ELF-1 (cell line): ENCODE results near the gene SPATC1L.

Source experiments
- DNase-seq: peaks from one replicate; pipeline ENCODE4 v3.0.0-alpha.2; 2016; ENCODE audit warnings: low read depth, low spot score

The SPATC1L gene

DNA sequence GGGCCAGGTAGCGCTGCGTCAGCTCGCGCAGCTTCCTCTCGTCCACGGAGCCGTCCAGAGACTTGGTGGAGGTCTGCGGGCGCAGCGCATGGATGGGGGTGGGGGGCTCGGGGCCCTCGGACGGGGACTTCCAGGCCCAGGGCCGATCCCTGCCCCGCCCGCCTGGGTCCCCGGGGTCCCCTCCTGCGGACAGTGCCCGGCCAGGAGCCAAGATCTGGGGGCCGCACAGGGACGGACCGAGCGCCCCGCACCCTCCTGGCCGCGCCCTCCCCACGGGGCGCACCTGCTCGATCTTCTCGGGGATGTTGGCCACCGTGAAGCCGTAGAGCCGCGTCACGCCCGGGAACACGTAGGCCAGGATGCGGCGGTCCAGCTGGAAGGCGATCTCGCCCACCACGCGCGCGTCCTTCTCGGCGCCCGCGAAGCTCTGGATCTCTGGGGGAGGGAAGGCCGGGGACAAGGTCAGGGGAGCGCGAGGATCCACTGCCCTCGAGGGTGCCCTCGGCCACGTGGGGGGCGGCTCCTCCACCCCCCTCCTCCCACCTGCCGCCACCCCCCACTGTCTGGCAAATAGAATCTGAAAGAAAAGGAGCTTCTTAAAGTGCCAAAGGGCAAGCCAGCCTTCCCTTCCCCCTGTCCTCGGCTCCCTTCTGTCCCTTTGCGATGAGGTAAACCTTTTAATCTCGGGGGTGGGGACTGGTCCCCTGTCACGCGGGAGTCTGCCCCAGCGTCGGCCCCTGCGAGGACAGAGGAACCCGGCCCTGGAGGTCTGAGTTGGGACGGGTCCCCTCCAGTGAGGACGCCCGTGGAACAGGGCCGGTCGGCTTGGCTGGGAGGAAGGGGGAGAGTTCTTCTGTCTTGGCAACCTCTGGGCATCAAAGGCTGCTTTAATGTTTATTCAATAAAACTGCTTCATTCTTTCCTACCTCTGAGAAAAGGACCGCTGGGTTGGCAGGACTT, 22.3 kb downstream of the SPATC1L start:
- DNase-seq, result no peak

DNA sequence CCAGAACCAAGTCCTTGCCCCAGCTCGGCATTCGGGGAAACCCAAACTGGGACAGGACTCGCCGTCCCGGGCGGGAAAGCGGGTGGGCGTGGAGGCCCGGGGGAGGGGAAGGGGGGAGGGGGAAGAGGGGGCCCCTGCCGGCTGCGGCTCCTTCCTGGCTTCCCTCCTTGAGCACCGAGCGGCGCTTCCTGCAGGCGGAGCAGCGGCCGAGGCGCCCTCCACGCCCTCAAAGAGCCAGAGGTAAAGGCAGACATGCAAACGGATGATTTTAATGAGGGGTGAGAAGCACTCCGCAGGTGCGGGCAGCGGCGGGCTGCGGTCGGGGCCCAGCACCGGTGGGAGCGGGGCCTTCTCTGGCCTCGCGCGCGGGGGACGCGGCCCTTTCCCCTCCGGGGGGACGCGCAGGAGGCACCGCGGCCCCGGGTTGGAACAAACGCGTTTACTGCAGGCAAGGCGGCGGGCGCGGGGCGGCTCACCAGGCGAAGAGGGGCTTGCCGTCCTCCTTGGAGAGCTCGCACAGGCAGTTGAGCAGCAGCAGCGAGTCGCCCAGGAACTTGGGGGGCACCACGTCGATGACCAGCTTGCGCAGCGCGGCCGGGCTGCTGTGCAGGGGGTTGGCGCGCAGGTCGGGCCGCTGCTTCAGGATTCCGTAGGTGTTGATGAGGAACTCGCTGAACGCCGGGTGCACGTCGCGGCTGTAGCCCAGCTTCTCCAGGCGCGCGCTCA, 23.2 kb downstream of the SPATC1L start:
- peak; percentile 56 for DNase-seq

DNA sequence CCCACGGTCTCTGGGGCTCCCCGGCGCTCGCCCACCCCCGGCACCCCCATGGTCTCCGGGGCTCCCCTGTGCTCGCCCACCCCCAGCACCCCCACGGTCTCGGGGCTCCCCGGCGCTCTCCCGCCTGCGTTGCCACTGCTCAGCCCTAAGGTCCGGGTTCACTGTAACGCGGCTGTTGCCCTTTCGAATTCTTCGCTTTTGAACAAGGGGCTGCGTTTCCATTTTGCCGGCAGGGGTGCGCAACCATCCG, 23.7 kb downstream of the SPATC1L start:
- no peak for DNase-seq

DNA sequence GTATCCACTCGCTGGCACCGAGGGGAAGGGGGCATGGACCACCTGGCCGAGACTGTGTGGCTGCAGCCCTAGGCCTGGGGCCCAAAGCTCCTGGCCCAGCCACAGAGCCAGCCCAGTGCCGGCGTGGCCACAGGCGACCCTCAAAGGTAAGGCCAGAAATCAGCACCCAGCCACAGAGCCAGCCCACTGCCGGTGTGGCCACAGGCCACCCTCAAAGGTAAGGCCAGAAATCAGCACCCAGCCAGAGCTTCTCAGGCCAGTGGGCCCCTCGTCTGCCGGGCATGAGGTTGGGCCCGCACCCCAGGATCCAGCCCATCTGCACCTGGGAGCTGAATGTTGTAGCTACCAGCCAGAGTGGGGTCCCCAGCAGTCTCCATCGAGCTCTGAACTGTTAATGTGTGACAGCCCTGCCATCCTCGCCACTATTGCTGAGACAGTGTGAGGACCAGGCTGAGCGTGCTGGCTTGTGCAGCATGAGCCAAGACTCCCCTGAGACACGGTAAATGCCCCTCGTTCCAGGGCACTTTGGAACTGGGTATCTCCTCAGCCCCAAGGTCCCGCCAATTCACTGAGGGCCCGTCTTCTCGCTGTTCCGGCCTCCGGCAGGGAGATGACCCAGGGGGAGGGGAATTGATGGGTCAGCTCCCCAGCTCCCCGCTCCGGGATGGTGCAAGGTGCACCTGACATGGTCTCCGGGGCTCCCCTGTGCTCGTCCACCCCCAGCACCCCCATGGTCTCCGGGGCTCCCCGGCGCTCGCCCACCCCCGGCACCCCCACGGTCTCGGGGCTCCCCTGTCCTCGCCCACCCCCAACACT, 24.2 kb downstream of the SPATC1L start:
- DNase-seq, result no peak

DNA sequence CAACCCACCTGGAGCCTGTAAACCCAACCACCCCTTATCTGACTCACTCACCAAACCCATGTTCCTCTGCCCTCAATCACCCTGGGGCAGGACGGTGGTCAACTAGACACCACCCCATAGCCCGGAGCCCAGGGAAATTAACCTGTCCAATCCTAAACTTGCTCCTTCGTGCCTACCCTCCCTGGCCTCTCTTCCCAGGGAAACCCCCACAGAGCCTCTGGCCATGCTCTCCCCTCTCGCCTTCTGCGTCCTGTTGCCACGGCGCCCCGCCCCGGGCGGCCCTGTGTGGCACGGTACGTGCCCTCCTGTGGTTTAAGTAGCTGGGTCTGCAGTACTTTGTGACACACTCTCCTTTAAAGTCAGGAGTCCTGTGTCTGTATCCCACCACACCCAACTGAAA, 24.9 kb downstream of the SPATC1L start:
- DNase-seq, result no peak

DNA sequence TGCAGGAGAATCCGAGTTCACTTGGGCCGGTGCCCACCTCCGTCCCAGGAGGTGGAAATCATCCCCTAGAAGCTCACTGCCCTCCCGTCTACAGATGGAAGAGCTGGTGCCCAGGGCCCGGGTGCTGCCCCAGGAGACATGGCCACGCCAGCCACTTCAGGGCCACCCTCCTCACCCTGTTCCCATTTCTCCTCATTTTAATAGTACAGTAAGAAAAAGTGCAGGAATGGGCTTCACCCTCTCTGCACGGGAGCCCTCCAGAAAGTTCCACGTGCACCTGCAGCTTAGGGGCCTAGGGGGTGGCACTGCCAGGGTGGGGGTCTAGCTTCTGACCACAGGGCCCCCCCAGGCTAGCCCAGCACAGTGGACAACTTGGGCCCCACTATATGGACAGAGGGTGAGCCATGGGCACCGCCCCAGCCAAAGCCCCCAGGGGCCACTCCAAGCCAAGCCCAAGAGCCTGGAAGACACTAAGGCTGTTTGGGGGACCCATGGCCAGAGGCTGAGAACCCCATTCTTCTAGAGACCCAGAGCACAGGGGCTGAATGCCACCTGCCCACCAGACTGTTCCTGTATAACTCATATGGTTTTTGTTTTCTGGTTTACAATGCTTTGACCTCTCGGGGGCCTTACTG, 25.5 kb downstream of the SPATC1L start:
- DNase-seq, result no peak

DNA sequence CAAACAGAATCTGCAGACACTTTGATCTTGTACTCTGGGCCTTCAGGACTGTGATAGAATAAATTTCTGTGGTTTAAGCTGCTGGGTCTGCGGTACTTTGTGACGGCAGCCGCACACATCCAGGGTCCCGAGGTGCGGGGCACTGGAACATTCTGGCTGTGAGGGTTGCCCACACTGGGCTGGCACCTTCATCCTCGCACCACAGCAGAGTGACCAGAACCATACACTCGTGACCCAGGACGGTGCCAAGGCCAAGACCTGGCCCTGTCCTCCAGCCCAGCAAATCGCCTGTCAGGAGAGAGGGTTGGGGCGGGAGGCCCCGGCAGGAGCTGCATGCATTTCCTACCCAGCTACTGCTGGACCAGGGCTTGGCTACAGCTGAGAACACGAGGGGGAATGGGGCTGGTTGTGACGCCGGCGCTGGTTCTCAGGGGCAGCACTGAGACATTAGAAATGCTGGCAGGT, 26.2 kb downstream of the SPATC1L start:
- no peak for DNase-seq

DNA sequence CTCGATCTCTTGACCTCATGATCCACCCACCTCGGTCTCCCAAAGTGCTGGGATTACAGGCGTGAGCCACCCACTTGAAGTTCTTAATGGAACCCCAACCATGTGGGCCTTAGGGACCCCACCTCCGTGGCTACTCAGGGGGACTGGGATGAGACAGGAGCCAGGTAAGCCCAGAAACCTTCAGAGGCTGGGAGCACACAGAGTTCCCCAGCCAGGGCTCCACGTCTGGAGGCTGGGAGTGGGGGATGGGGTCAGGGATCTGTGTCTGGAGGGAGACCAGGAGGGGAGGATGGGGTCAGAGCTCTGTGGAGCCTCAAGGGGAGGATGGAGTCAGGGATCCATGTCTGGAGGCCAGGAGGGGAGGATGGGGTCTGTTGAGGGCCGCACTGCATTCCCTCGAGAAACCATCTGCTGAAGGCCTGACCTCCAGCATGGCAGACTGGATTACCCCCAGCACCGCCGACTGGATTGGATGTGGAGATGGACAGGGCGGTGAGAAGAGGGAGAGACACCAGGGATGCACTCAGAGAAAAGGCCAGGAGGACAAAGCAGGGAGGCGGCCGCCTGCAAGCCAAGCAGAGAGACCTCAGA, 26.8 kb downstream of the SPATC1L start:
- DNase-seq, result no peak

DNA sequence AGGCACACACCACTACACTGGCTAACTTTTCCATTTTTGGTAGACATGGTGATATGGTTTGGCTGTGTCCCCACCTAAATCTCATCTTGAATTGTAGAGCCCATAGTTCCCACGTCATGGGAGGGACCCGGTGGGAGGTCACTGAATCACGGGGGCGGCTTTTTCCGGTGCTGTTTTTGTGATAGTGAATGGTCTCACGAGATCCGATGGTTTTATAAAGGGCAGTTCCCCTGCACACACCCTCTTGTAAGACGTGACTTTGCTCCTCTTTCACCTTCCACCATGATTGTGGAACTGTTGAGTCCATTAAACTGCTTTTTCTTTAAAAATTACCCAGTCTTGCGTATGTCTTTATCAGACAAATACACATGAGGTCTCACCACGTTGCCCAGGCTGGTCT, 27.6 kb downstream of the SPATC1L start:
- DNase-seq, result no peak

DNA sequence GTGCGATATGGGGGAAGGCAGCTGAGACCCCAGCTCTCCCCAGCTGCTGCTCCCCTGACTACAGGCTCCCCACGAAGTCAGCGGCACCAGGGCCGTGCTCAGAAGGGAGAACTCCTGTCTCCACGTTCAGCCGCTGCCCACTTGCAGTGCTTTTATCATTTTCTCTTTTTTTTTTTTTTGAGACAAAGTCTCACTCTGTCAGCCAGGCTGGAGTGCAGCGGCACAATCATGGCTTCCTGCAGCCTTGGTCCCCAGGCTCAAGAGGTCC, 27.9 kb downstream of the SPATC1L start:
- no peak for DNase-seq

DNA sequence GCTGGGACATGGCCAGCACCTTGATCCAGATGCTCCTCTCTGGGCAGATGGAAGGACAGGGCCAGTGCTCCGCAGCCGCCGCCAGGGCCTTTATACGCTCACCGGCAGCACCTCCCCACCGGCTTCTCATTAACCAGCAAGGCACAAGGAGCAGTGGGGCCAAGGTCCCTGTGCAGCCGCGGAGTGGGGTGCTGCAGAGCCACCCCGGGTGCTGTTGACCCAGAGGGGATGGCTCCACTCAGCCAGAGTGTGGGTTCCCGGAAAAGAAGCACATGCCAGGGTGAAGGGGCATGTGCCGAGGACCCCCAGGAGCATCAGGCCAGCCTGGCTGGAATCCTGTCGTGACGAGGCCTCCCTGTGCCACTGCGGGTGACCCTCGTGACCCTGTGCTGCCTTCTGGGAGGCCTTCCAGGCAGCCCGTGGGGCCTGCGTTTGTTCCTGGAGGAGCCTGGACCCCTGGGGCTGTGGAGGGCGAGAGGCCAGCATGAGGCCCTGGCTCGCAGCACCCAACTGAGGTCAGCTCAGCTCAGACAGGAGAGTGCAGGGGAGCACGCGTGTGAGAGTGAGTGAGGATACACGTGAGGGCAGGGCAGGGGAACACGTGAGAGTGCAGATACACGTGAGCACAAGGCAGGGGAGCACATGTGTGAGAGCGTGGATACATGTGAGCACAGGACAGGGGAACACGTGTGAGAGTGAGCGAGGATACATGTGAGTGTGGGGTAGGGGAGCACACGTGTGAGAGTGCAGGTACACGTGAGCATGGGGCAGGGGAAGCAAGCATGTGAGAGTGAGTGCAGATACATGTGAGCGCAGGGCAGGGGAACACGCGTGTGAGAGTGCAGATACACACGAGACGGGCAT, 28.5 kb downstream of the SPATC1L start, which contains the start of gene FTCD:
Gene FTCD (minus strand): TSS at position 66 of the 864 bp plus-strand sequence. CDS start 56 bp downstream, at position 10.
- DNase-seq, result no peak

DNA sequence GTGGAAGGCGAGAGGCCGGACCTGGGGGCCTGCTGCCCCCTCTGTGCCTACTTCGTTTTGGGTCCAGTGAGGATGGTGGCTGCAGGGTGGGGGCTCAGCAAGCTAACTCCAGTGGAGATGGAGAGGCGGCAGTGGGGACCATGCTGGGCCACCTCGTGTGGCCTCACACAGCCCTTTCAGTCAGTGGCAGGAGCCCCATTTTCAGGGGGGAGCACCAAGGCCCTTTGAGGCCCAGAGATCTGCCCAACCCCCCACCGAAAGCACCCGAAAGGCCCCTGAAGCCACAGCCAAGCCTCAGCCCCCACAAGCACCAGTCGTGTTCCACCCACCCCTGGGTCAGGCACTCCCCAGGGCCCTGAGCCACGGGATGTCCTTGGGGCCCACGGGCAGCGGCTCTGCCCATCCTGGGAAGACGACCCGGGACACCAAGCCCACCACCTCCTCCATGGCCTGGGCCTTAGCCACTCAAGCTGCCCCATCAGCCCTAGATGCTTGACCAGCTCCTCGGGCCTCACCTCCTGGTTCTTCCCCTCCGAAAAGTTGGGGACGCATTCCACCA, 29.2 kb downstream of the SPATC1L start:
- DNase-seq, result no peak

DNA sequence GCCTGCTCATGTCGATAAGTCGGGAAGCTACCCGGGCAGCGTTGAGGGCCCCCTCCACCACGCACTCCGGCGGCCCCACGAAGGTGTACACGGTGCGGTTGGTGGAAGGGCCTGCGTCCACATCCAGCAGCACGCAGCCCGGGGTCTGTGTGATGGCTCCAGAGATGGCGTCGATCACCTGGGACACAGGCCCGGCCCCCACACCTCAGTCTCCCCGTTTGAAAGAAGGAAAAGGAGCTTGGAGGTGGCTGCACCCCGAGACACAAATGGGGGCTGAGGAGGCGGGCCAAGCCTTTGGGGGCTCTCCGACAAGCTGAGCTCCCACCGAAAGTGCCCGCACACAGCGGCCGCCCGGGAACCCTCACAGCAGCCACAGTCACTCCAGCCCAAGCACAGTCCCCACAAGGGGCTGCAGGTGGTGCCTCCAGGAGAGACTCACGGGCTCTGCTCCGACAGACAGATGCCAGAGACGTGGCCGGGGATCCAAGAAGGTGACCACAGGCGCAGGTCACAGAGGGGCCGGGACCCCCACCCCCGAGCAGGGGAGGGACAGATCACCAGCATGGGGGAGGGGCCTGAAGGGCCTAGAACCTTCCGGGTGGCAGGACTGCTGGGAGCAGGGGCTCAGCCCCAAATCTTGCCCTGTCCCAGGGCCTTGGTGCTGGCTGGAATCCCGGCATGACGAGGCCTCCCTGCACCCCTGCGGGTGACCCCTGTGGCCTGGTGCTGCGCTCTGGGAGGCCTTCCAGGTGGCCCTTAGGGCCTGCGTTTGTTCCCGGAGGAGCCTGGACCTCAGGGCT, 29.9 kb downstream of the SPATC1L start:
- peak; percentile 0 for DNase-seq

DNA sequence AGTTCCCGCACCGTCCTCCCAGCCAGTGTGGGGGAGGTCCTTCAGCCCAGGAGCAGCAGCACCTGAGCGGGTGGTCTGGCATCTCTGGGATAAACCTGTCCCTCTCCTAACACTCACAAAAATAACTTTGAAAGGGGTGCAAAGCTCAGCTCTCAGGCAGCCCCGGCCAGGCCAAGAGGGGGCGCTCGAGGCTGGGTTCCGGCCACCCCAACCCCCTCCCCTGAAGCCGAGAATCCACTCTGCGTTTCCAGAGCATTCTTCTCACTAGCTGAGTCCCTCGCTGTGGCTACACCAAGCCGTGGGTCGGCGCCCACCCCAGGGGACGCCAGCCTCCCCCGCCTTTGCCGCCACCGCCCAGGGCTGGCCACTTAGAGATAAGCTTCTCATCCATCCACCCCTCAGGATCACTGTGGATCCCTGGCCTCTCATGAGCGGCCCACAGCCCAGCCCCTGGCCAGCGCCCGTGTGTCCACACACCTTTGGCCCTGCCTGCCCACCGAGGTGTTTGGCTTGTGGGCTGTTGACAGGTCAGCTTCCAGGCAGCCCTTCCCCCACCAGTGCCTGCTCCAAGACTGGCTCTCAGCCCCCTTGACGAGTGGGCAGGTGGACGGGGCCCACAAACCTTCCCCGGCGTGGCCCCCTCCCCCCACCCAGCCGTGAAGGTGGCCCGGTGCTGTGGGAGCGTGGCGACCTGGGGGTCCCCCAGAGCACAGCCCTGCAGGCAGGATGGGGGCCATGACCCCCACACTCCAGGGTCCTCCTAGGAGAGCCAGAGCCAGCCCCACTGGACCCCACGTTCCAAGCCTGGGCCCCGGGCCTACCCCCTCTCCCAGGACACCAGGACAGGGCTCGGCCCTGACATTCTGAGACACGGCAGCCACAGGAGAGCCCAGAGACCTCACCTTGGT, 30.8 kb downstream of the SPATC1L start:
- peak; percentile 82 for DNase-seq

DNA sequence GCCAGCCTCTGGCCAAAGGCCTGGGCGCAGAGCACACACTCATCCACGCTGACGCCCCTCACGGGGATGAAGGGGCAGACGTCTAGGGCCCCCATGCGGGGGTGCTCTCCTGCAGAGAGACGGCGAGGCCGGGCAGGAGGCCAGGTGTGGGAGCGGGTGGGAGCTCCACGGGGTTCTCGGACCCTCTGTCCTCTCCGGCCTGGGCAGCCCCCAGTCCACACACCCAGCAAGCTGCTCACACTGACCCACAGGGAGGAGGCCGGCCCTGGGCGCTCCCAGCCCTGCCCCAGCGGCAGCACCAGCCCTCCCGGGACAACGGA, 31.4 kb downstream of the SPATC1L start:
- DNase-seq, result no peak

DNA sequence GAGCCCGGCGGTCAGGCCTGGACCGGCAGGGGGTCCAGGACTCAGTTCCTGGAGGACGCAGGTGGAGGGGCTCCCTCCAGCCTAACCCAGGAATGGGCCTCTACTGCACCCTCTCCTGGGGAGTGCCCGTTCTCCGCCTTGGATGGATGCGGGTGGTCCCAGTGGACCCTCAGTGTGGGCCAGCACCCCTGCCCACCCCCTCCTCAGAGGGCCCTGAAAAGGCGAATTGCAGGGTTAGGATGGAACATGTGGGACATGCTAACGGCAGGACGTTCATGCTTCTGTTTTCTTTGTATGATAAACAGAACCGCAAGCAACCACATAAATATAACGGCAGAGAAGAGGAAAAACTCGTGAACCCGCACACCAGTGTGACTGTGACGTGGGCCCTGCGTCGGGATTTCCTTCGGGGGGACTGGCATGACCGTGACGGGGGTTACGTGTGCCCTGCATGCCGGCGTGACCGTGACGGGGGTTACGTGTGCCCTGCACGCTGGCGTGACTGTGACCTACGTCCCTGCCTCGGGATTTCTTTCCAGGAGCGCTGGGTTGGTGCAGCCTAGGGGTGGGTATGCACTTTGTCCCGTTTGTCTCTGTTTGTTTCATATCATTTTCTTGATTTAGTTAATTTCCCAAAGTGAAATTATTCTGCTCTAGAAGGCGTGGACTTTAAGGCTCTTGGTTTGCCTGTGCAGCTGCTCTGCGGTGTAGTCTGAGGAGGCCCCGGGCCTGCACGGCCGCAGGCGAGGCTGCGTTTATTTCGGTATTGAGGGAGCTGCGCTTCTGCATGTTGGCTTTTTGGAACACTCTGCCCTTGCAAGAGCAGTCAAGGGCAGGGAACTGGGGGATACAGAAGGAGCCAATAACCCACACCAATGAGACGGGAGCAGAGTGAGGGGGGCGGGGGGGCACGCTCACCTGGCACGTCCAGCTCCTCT, 32.0 kb downstream of the SPATC1L start:
- DNase-seq, result peak; percentile 1

DNA sequence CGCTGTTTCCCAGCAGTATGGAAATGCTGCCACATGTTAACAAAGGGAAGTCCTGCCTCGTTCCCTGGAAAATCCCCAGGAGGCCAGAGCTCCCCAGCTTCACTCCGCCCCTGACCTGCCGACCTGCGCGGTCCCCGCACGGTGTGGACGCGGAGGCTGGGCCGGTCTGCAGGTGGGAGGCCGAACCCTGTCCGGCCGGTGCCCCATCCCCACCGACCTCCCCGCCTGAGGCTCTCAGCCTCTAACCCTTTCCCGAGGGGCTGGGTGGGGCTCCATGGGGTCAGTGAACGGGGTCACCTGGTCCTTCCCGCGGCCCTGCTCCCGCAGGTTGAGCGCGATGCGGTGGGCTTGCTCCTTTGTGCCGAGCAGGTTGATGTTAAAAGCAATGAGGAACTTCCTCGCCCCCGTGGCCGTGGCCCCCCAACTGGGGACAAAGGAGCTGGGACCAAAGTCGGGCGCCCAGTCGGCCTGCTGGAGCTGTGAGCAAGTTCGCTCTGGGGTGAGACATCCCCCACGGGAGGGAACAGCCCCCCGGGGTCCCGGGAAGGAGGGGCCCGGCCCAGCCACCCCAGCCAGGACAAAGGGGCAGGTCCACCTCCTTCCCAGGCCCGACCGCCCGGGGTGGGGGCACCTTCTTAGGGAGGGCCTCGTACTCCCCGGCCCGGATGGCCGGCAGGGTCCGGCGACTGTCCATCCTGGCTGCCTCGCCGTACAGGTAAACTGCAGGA, 32.8 kb downstream of the SPATC1L start:
- DNase-seq, result peak; percentile 1
